Measurements from ENCODE around the gene MTMR1.

MTMR1 gene

GRCh38 chrX:150731795-150732194 is 38.6 kb downstream of the MTMR1 start:
- H3K4me3 ChIP-seq (ENCODE audit: low read length) = no peak overlapping the region
- TF ChIP-seq CTCF (IDR thresholded peaks at IDR 0.05; ENCODE audit: insufficient read depth, low read depth, low read length, missing control alignments) = no peak
- DNase-seq (ENCODE audit: low read depth) = peak; percentile 83

GRCh38 chrX:150736475-150736874 is 43.3 kb downstream of the MTMR1 start:
- no peak for DNase-seq (ENCODE audit: low read depth)
- no peak overlapping the region for H3K4me3 ChIP-seq (ENCODE audit: low read length)
- TF ChIP-seq CTCF (IDR thresholded peaks at IDR 0.05; ENCODE audit: insufficient read depth, low read depth, low read length, missing control alignments) = no peak

GRCh38 chrX:150752124-150752523 is 58.9 kb downstream of the MTMR1 start:
- DNase-seq (ENCODE audit: low read depth) = no peak
- no peak overlapping the region for H3K4me3 ChIP-seq (ENCODE audit: low read length)
- TF ChIP-seq CTCF (IDR thresholded peaks at IDR 0.05; ENCODE audit: insufficient read depth, low read depth, low read length, missing control alignments) = no peak

- H3K4me3 ChIP-seq (ENCODE audit: low read length) = no peak overlapping the region
- DNase-seq (ENCODE audit: low read depth) = no peak
- no peak for TF ChIP-seq CTCF (IDR thresholded peaks at IDR 0.05; ENCODE audit: insufficient read depth, low read depth, low read length, missing control alignments)
Measured at GRCh38 chrX:150753357-150753756, 60.2 kb downstream of the MTMR1 start.

- no peak for TF ChIP-seq CTCF (IDR thresholded peaks at IDR 0.05; ENCODE audit: insufficient read depth, low read depth, low read length, missing control alignments)
- H3K4me3 ChIP-seq (ENCODE audit: low read length) = no peak overlapping the region
- no peak for DNase-seq (ENCODE audit: low read depth)
Measured at GRCh38 chrX:150753968-150754367, 60.8 kb downstream of the MTMR1 start.

- H3K4me3 ChIP-seq (ENCODE audit: low read length) = no peak overlapping the region
- no peak for DNase-seq (ENCODE audit: low read depth)
- no peak for TF ChIP-seq CTCF (IDR thresholded peaks at IDR 0.05; ENCODE audit: insufficient read depth, low read depth, low read length, missing control alignments)
Measured at GRCh38 chrX:150757371-150757770, 64.2 kb downstream of the MTMR1 start.

GRCh38 chrX:150759568-150760416 is 66.6 kb downstream of the MTMR1 start:
- no peak for TF ChIP-seq CTCF (IDR thresholded peaks at IDR 0.05; ENCODE audit: insufficient read depth, low read depth, low read length, missing control alignments)
- DNase-seq (ENCODE audit: low read depth) = no peak
- no peak overlapping the region for H3K4me3 ChIP-seq (ENCODE audit: low read length)
